ENCODE measurements around the gene TCFL5.

TCFL5 gene

GRCh38 chr20:62821726-62822210 lies 39.9 kb downstream of the TCFL5 start:
- DNase-seq (no peak), ATAC-seq (no peak)

GRCh38 chr20:62820962-62821725 lies 40.5 kb downstream of the TCFL5 start:
- ATAC-seq (no peak), DNase-seq (no peak)

GRCh38 chr20:62820208-62820961 lies 41.2 kb downstream of the TCFL5 start:
- ATAC-seq = no peak

GRCh38 chr20:62819494-62820174 lies 42.0 kb downstream of the TCFL5 start:
- ATAC-seq = no peak
- DNase-seq = no peak

More at GRCh38 chr20:62820208-62820961, 41.2 kb downstream of the TCFL5 start:
- no peak for DNase-seq

GRCh38 chr20:62818592-62819493 lies 42.8 kb downstream of the TCFL5 start:
- no peak for ATAC-seq
- no peak for DNase-seq

GRCh38 chr20:62817975-62818591 lies 43.5 kb downstream of the TCFL5 start:
- no peak for DNase-seq
- no peak for ATAC-seq

- ATAC-seq = no peak
- no peak for DNase-seq
These were observed 44.4 kb downstream of the TCFL5 start, which contains the start of gene COL9A3 for GRCh38 chr20:62816884-62817873. Gene COL9A3, plus strand, starts transcription at chr20:62817050. Its CDS starts 15 bp downstream, at chr20:62817065.

GRCh38 chr20:62816031-62816883 lies 45.4 kb downstream of the TCFL5 start:
- ATAC-seq = no peak
- no peak for DNase-seq

- ATAC-seq (no peak), DNase-seq (no peak)
These were observed 46.3 kb downstream of the TCFL5 start for GRCh38 chr20:62815066-62815991.

GRCh38 chr20:62814709-62815065 lies 46.9 kb downstream of the TCFL5 start:
- no peak for ATAC-seq
- DNase-seq = no peak

GRCh38 chr20:62814060-62814708 lies 47.4 kb downstream of the TCFL5 start:
- ATAC-seq = no peak

GRCh38 chr20:62813588-62813987 lies 48.0 kb downstream of the TCFL5 start:
- DNase-seq (no peak), ATAC-seq (no peak)

More at GRCh38 chr20:62814060-62814708, 47.4 kb downstream of the TCFL5 start:
- no peak for DNase-seq

GRCh38 chr20:62812907-62813200 lies 48.8 kb downstream of the TCFL5 start:
- ATAC-seq = no peak
- no peak for DNase-seq

- ATAC-seq (no peak), DNase-seq (no peak)
These were observed 49.3 kb downstream of the TCFL5 start for GRCh38 chr20:62812181-62812906.

- DNase-seq (no peak), ATAC-seq (no peak)
These were observed 49.9 kb downstream of the TCFL5 start for GRCh38 chr20:62811720-62812119.

- ATAC-seq (no peak), DNase-seq (no peak)
These were observed 50.3 kb downstream of the TCFL5 start for GRCh38 chr20:62811320-62811719.

All from stimulated activated naive CD8-positive, alpha-beta T cell treated with anti-CD3 and anti-CD28 coated beads, Interleukin-15, Interleukin-2, amounts not matched to agents 100 U/mL and 50 U/mL, for 24 hours (primary cell).